HepG2 (cell line): ENCODE data around the gene PPP1R9A. TPM values are rescaled to one million over a fixed set of nuclear protein-coding genes. Genes with fewer than 3 reads are reported as not detected.

Experiments
- ARNT2 ChIP-seq: sonication (generic); formaldehyde crosslinking; IDR thresholded peaks from 2 replicates; pipeline ENCODE4 v1.8.0; 2022; ENCODE audit warnings: mild to moderate bottlenecking, low read depth, missing genetic modification reagents, moderate library complexity
- DMAP1 ChIP-seq: IDR thresholded peaks from 2 replicates; pipeline ENCODE4 v1.6.1; 2016
- DR1 ChIP-seq: sonication (generic); formaldehyde crosslinking; IDR thresholded peaks from 2 replicates; pipeline ENCODE4 v1.8.0; 2021; ENCODE audit warnings: mild to moderate bottlenecking, missing genetic modification reagents, inconsistent platforms
- HDAC1 ChIP-seq: sonication (generic); formaldehyde crosslinking; IDR thresholded peaks from 2 replicates; pipeline ENCODE4 v1.5.1; 2020; ENCODE audit warnings: mild to moderate bottlenecking, missing genetic modification reagents
- KLF9 ChIP-seq: IDR thresholded peaks from 2 replicates; pipeline ENCODE4 v1.6.1; 2016; ENCODE audit warnings: low read depth
- MIER3 ChIP-seq: IDR thresholded peaks from 2 replicates; pipeline ENCODE4 v1.6.1; 2016; ENCODE audit warnings: missing compliant biosample characterization, borderline replicate concordance
- RARA ChIP-seq: IDR thresholded peaks from 2 replicates; pipeline ENCODE4 v1.6.1; 2016; ENCODE audit warnings: missing genetic modification reagents, missing compliant biosample characterization
- TBX2 ChIP-seq: sonication (generic); formaldehyde crosslinking; IDR thresholded peaks from 2 replicates; pipeline ENCODE4 v1.5.0; 2020; ENCODE audit warnings: missing genetic modification reagents, mild to moderate bottlenecking, borderline replicate concordance
- TEAD3 ChIP-seq: optimal IDR thresholded peaks from 2 replicates; pipeline ENCODE3; 2016; ENCODE audit warnings: borderline replicate concordance
- ZNF451 ChIP-seq: sonication (generic); formaldehyde crosslinking; IDR thresholded peaks from 2 replicates; pipeline ENCODE4 v1.5.0; 2020; ENCODE audit warnings: mild to moderate bottlenecking, missing genetic modification reagents
- ZNF687 ChIP-seq: sonication (generic); formaldehyde crosslinking; IDR thresholded peaks from 2 replicates; pipeline ENCODE4 v1.5.1; 2020; ENCODE audit warnings: mild to moderate bottlenecking, missing genetic modification reagents, moderate library complexity
- ZNF703 ChIP-seq: sonication (generic); formaldehyde crosslinking; IDR thresholded peaks from 2 replicates; pipeline ENCODE4 v1.5.1; 2020; ENCODE audit warnings: missing genetic modification reagents, mild to moderate bottlenecking, moderate library complexity, borderline replicate concordance
- ZNF746 ChIP-seq: sonication (generic); formaldehyde crosslinking; IDR thresholded peaks from 2 replicates; pipeline ENCODE4 v1.8.0; 2022; ENCODE audit warnings: mild to moderate bottlenecking, missing genetic modification reagents
- ZNF788 ChIP-seq: sonication (generic); formaldehyde crosslinking; IDR thresholded peaks from 2 replicates; pipeline ENCODE4 v1.5.0; 2020; ENCODE audit warnings: mild to moderate bottlenecking, missing genetic modification reagents, borderline replicate concordance
- polyA plus RNA-seq, 8 experiments: library from polyadenylated mRNA; depleted of rRNA in 3 of 8; stranded (reverse) in 7 of 8; unstranded in 1 of 8; fragments of >200 nt; fragmentation: Illumina TruSeq in 4 of 8; extraction: Trizol in 4 of 8; gene quantifications; 2 replicates each; pipeline versions ENCODE4 v1.2.1 to v1.2.3, GENCODE V29; 2011 to 2016; ENCODE audit warnings: low read depth in 4 of 8, missing spikeins in 1 of 8, mixed read lengths in 1 of 8; ENCODE audit not compliant: insufficient read depth in 1 of 8
- total RNA-seq, 5 experiments: library from RNA; depleted of rRNA; stranded (reverse); fragments of >200 nt; fragmentation: Illumina TruSeq; extraction: Trizol; gene quantifications; 2 replicates each; pipeline ENCODE4 v1.2.3, GENCODE V29; 2016; ENCODE audit warnings: low read depth in 1 of 5
- TF ChIP-seq, protein P1 (sequence below): IDR thresholded peaks from 2 replicates; pipeline ENCODE4 v1.6.1; 2018; ENCODE audit warnings: missing genetic modification reagents
- TF ChIP-seq, protein P2 (sequence below): IDR thresholded peaks from 2 replicates; pipeline ENCODE4 v1.6.1; 2016; ENCODE audit warnings: missing biosample characterization, missing genetic modification reagents, low read depth
- TF ChIP-seq, protein P3 (sequence below): sonication (generic); formaldehyde crosslinking; IDR thresholded peaks from 2 replicates; pipeline ENCODE4 v1.5.0; 2020; ENCODE audit warnings: mild to moderate bottlenecking, missing genetic modification reagents, moderate library complexity
- TF ChIP-seq, protein P4 (sequence below): sonication (generic); formaldehyde crosslinking; IDR thresholded peaks from 2 replicates; pipeline ENCODE4 v1.5.0; 2020; ENCODE audit warnings: missing genetic modification reagents

Gene PPP1R9A
- total and polyA plus RNA-seq, 2 of the 13 experiments (the other 11 are each of a cell fraction or from before 2014, with no cell fraction given), result 11.4 to 31.9 TPM

GRCh38 chr7:95246831-95247370, 339.5 kb downstream of the PPP1R9A start (continued):
- TF ChIP-seq, protein P1, sequence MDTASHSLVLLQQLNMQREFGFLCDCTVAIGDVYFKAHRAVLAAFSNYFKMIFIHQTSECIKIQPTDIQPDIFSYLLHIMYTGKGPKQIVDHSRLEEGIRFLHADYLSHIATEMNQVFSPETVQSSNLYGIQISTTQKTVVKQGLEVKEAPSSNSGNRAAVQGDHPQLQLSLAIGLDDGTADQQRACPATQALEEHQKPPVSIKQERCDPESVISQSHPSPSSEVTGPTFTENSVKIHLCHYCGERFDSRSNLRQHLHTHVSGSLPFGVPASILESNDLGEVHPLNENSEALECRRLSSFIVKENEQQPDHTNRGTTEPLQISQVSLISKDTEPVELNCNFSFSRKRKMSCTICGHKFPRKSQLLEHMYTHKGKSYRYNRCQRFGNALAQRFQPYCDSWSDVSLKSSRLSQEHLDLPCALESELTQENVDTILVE (CRISPR knock-in tag), result no peak
- TF ChIP-seq MIER3 (CRISPR knock-in tag), result no peak
- no peak for TF ChIP-seq TEAD3
- no peak for TF ChIP-seq RARA (CRISPR knock-in tag)
- TF ChIP-seq, protein P2, sequence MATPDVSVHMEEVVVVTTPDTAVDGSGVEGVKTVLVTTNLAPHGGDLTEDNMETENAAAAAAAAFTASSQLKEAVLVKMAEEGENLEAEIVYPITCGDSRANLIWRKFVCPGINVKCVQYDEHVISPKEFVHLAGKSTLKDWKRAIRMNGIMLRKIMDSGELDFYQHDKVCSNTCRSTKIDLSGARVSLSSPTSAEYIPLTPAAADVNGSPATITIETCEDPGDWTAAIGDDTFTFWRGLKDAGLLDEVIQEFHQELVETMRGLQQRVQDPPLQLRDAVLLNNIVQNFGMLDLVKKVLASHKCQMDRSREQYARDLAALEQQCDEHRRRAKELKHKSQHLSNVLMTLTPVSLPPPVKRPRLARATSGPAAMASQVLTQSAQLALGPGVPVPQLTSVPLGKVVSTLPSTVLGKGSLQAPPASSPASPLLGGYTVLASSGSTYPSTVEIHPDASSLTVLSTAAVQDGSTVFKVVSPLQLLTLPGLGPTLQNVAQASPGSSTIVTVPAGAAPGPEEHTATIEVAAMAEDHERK (CRISPR knock-in tag), result no peak
- TF ChIP-seq ARNT2 (CRISPR knock-in tag), result no peak
- no peak for TF ChIP-seq DMAP1 (CRISPR knock-in tag)
- TF ChIP-seq ZNF687, result no peak
- no peak for TF ChIP-seq DR1
- TF ChIP-seq, protein P3, sequence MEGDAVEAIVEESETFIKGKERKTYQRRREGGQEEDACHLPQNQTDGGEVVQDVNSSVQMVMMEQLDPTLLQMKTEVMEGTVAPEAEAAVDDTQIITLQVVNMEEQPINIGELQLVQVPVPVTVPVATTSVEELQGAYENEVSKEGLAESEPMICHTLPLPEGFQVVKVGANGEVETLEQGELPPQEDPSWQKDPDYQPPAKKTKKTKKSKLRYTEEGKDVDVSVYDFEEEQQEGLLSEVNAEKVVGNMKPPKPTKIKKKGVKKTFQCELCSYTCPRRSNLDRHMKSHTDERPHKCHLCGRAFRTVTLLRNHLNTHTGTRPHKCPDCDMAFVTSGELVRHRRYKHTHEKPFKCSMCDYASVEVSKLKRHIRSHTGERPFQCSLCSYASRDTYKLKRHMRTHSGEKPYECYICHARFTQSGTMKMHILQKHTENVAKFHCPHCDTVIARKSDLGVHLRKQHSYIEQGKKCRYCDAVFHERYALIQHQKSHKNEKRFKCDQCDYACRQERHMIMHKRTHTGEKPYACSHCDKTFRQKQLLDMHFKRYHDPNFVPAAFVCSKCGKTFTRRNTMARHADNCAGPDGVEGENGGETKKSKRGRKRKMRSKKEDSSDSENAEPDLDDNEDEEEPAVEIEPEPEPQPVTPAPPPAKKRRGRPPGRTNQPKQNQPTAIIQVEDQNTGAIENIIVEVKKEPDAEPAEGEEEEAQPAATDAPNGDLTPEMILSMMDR, result peak; percentile 74
- peak; percentile 70 for TF ChIP-seq TBX2
- TF ChIP-seq, protein P4, sequence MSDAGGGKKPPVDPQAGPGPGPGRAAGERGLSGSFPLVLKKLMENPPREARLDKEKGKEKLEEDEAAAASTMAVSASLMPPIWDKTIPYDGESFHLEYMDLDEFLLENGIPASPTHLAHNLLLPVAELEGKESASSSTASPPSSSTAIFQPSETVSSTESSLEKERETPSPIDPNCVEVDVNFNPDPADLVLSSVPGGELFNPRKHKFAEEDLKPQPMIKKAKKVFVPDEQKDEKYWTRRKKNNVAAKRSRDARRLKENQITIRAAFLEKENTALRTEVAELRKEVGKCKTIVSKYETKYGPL (CRISPR knock-in tag), result no peak
- no peak for TF ChIP-seq KLF9 (CRISPR knock-in tag)
- TF ChIP-seq ZNF788, result no peak
- no peak for TF ChIP-seq HDAC1
- no peak for TF ChIP-seq ZNF746
- TF ChIP-seq ZNF451 (CRISPR knock-in tag), result no peak
- no peak for TF ChIP-seq ZNF703 (CRISPR knock-in tag)
